NCI-H2196 treated with DMSO at 0.1 percent for 48 hours (cell line): ENCODE measurements around the gene MROH7.
A peak's percentile ranks its signal among the peaks of the same experiment; 100 is the strongest.

Experiments
- DNase-seq: peaks from one replicate; lab custom pipeline; 2025; ENCODE audit not compliant: unreplicated experiment; lab: John Stamatoyannopoulos, UW

The MROH7 gene

DNA sequence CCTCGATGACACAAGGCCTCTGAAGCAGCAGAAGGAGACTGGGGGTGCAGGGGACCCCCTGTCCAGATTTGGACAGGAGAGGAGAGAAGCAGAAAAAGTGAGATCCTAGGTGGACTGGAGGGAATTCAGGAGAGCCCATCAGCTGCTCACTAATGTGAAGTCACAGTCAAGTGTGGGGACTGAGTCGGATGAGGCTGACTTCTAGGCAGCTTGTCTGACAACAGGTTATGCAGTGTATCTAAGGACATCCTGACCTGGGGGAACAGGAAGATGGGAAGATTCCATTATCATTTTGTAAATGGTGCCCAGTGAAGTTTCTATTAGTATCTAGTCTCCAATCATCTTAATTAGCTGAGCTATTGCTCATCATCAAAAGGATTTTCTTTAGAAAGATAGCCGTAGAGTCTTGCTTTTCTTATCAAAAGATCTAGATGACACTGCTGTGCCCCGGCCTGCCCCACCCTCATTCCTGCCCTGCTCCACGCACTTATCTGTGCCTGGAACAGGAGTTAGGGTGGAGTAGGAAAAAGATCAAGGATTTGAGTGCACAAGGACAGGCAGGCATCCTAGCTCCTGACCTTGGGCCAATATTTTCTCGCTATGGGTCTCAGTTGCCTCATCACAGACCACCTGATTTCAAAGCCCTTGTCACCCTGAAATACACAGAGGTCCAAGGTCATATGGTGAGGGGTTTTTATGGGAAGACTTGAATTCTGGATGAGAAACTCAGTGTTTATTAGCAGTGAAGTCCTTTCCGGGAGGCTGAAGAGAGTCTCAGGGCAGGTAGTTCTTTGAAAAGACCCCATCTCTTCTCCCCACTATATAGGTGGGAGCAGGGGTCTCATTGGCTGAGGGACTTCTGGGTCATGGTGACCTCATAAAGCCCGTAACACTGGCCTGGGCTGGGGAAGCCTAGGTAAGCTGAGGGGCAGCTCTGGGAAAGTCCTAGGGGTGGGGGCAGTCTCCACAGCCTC lies at the start of gene MROH7:
Gene MROH7 (plus strand): TSS at position 924 of the 974 bp plus-strand sequence. CDS start 11,141 bp downstream, outside the sequence.
- no peak for DNase-seq

GRCh38 chr1:54593571-54594160 lies 47.9 kb upstream of the MROH7 start:
- no peak for DNase-seq

GRCh38 chr1:54594463-54594862 lies 47.1 kb upstream of the MROH7 start:
- DNase-seq = no peak

- no peak for DNase-seq
Observed at GRCh38 chr1:54595956-54596498, 45.6 kb upstream of the MROH7 start.

GRCh38 chr1:54596756-54597155 lies 44.8 kb upstream of the MROH7 start:
- DNase-seq = no peak

DNA sequence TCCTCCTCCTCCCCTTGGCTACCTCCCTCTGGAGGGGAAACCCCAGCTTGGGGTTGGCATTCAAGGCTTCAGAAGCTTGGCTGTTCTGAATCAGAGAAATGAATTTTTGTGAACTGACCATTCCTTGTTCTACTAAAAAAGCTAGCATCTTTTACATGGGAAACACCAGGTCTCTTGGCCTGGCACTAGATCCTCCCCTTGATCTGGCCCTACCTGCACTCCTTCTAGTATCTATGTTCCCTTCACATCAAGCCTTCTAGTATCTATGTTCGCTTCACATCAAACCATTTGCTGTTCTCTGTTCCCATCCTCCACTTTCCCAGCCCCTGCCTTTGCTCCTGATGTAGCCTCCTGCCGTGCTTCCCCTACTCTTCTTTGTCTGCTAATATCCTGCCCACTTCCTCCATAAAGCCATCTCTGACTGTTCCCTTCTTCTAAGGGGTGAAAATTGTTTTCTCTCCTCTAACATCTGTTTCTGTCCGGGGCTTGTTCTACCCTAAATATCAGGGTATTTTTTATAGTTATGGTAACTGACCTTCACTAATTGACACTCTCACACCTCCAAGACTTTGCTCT lies 44.0 kb upstream of the MROH7 start:
- no peak for DNase-seq

GRCh38 chr1:54599211-54599823 lies 42.3 kb upstream of the MROH7 start:
- no peak for DNase-seq

- no peak for DNase-seq
Observed at GRCh38 chr1:54600947-54601721, 40.5 kb upstream of the MROH7 start.

- DNase-seq = no peak
Observed at GRCh38 chr1:54601730-54602129, 39.9 kb upstream of the MROH7 start.

GRCh38 chr1:54602554-54602953 lies 39.0 kb upstream of the MROH7 start:
- DNase-seq = no peak

GRCh38 chr1:54603241-54603640 lies 38.3 kb upstream of the MROH7 start:
- DNase-seq = no peak

GRCh38 chr1:54604051-54604450 lies 37.5 kb upstream of the MROH7 start:
- no peak for DNase-seq

DNA sequence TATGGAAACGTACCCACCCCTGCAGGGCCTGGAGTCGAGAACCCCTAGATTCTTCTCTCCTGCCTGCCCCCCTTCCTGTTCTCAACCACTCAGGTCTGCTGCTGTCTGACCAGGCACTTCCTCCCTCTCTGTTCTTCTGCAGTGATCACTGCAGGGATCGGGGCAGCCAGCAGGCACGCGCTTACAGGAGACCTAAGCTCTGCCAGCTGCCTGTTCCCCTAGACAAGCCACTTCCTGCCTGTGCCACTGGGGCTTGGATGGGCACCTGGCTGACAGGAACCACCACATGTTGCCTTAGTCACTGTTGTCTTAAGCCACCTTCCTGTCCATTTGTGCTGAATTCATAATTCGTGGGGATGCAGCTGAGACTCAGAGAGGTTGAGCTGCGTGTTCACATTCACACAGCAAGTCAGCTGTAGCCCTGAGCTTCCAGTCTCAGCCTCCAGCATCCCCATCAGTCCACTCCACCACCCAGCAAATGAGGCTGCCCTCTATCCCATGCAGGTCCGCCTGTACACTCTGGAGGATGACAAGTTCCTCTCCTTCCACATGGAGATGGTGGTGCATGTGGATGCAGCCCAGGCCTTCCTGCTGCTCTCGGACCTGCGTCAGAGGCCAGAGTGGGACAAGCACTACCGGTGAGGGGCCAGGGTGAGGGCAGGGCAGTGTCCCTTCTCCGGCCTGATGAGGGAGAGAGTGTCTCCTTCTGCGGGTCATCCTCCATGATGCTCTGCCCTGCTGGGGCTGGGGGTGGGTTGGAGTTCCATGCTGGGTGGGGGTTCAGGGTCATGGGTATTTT lies 36.8 kb upstream of the MROH7 start:
- peak; percentile 20 for DNase-seq

DNA sequence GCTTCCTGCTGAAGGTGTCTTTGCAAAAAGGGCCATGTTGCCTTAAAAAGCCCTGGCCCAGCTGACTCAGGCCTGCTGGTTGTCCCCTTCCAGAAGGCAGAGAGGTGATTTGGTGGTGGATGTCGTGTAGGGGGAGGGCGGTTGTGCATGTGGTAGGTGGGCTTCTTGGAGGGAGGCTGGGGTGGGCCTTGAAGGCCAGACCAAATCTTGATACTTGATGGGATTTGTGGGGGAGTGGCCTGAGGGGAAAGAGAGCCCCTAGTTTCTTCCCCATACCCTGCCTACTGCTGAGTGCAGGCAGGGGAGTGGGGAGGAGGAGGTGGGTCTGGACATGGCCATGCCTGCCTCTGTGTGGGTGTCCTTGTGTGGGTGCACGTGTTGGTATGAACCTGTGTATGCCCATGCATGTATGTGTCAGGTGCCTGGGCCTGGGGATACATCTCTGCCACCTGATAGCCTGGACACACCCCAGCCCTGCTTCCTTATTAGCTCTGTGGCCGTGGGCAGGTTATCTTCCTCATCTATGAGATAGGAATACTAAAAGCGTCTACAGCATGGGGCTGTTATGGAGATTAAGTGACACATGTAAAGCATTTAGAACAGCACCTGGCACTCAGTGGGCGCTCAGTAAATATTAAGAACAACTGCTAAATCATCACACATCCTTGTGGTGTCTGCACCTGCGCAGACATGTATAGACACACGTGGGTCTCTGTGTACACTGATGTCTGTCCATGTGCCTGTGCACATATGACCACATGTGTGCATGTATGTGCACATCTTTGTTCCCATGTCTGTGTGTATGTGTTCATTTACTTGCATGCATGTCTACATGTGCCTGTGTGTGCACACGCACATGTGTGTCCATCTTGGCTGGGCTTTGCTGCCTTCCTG lies 35.2 kb upstream of the MROH7 start:
- peak; percentile 21 for DNase-seq

- DNase-seq = no peak
Observed at GRCh38 chr1:54606990-54607325, 34.6 kb upstream of the MROH7 start.

- DNase-seq = no peak
Observed at GRCh38 chr1:54607821-54608565, 33.6 kb upstream of the MROH7 start.

- DNase-seq = no peak
Observed at GRCh38 chr1:54608566-54609230, 32.9 kb upstream of the MROH7 start.
